HUES64 (cell line): ENCODE results near the gene RCL1.
A peak's percentile ranks its signal among the peaks of the same experiment; 100 is the strongest.
"Not testable (repeated sequence)": the region's sequence is repeated elsewhere in the genome, so short reads cannot be mapped to it uniquely, and the experiment has no call there.

Source experiments
- H3K27ac ChIP-seq: 2 replicates; pipeline ENCODE4 v1.7.0; 2013; ENCODE audit warnings: low read depth, low read length, inconsistent platforms
- H3K27me3 ChIP-seq: 2 replicates; pipeline ENCODE4 v1.6.1; 2013; ENCODE audit warnings: mild to moderate bottlenecking, low read length; ENCODE audit not compliant: insufficient read depth
- H3K36me3 ChIP-seq: 2 replicates; pipeline ENCODE4 v1.6.1; 2013; ENCODE audit warnings: mild to moderate bottlenecking, low read length; ENCODE audit not compliant: insufficient read depth
- H3K4me1 ChIP-seq: 2 replicates; pipeline ENCODE4 v1.6.1; 2013; ENCODE audit warnings: mild to moderate bottlenecking, low read length, moderate library complexity; ENCODE audit not compliant: insufficient read depth
- H3K4me3 ChIP-seq: 2 replicates; pipeline ENCODE4 v1.5.1; 2013; ENCODE audit warnings: mild to moderate bottlenecking, low read length, moderate library complexity
- H3K9ac ChIP-seq: 2 replicates; pipeline ENCODE4 v1.6.1; 2013; ENCODE audit warnings: mild to moderate bottlenecking, low read depth, low read length
- H3K9me3 ChIP-seq: 2 replicates; pipeline ENCODE4 v1.6.1; 2013; ENCODE audit warnings: low read depth, low read length; ENCODE audit not compliant: insufficient read depth
- WGBS: fragments of 150-250, 120-280 bp; methylation state at CpG from one replicate; pipeline ENCODE4 v1.1.7; 2013; ENCODE audit warnings: missing lambda C conversion rate; 5-methylcytosine and 5-hydroxymethylcytosine counted together

The RCL1 gene

GRCh38 chr9:4762108-4762885, 30.4 kb upstream of the RCL1 start:
- no peaks in the 10 kb centered on the region for H3K9me3 ChIP-seq
- 44% methylated on average over 22 of the region's 22 CpGs for WGBS
- no peaks in the 10 kb centered on the region for H3K36me3 ChIP-seq
- H3K9ac ChIP-seq = no peak overlapping the region
- H3K27ac ChIP-seq = no peak overlapping the region
- peaks cover 11% of the 10 kb centered on the region for H3K4me1 ChIP-seq
- H3K27me3 ChIP-seq = no peaks in the 10 kb centered on the region
- H3K4me3 ChIP-seq = 0 out of 2 replicates have a peak overlapping the region, but pooled peaks have one; percentile 0

- 28% methylated on average over 14 of the region's 14 CpGs for WGBS
- Histone ChIP-seq H3K4me1 (peaks cover 11% of the 10 kb centered on the region), H3K9ac (no peak overlapping the region), H3K9me3 (no peaks in the 10 kb centered on the region), H3K27me3 (no peaks in the 10 kb centered on the region), H3K27ac (no peak overlapping the region), H3K4me3 (0 out of 2 replicates have a peak overlapping the region, but pooled peaks have one; percentile 0), H3K36me3 (no peaks in the 10 kb centered on the region)
These were observed 29.7 kb upstream of the RCL1 start for GRCh38 chr9:4762886-4763541.

- H3K4me1 ChIP-seq = peaks cover 11% of the 10 kb centered on the region
- no peak overlapping the region for H3K4me3 ChIP-seq
- no peaks in the 10 kb centered on the region for H3K27me3 ChIP-seq
- H3K27ac ChIP-seq = no peak overlapping the region
- no peak overlapping the region for H3K9ac ChIP-seq
- 90% methylated on average over 2 of the region's 3 CpGs for WGBS
- no peaks in the 10 kb centered on the region for H3K36me3 ChIP-seq
- no peaks in the 10 kb centered on the region for H3K9me3 ChIP-seq
These were observed 28.7 kb upstream of the RCL1 start for GRCh38 chr9:4764033-4764432.

- H3K4me3 ChIP-seq = no peak overlapping the region
- no peak overlapping the region for H3K27ac ChIP-seq
- no peaks in the 10 kb centered on the region for H3K27me3 ChIP-seq
- no peaks in the 10 kb centered on the region for H3K9me3 ChIP-seq
- 0 out of 2 replicates have a peak, but pooled peaks cover under 1% of the 10 kb centered on the region for H3K4me1 ChIP-seq
- H3K9ac ChIP-seq = no peak overlapping the region
- H3K36me3 ChIP-seq = no peaks in the 10 kb centered on the region
These were observed 24.1 kb upstream of the RCL1 start for GRCh38 chr9:4768681-4769080.

DNA sequence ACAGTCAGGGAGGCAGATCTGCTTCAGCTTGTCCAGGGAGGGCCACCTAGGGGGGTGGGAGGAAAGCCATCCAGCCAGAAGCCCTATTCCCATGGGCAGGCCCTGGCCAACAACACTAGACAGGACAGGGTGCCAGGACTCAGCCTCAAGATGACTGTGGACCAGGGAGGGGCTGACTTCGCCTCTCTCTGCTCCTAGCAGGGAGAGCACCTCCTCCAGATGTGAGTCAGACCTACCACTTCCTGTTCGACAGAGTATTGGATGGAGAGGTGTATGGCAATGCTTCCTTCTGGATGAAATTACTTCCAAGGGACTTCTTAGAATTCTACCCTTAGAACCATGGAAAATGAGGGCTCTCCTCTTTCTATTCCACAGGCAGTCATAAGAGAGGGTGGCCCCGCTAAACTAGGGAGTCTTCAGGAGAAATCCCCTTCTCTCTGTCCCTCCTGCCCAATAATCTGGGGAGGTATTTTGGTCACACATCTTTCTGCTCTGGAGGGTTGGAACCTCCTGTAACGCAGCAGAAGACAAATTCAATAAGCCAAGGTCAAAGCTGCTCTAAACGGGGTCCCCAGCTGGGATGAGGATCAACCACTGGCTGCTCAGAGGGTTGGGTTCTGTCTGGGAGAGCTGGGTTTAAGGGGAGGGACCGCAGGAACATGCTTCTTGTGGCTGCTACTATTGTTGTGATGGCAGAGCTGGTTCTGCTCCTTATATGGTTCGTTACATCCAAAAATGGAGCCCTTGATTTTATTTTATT, 23.2 kb upstream of the RCL1 start:
- no peak overlapping the region for H3K9ac ChIP-seq
- no peaks in the 10 kb centered on the region for H3K36me3 ChIP-seq
- WGBS = 96% methylated on average over 7 of the region's 7 CpGs
- no peak overlapping the region for H3K27ac ChIP-seq
- no peak overlapping the region for H3K4me3 ChIP-seq
- H3K4me1 ChIP-seq = no peaks in the 10 kb centered on the region
- no peaks in the 10 kb centered on the region for H3K27me3 ChIP-seq
- H3K9me3 ChIP-seq = no peaks in the 10 kb centered on the region

- Histone ChIP-seq H3K27ac (no peak overlapping the region), H3K9ac (no peak overlapping the region), H3K4me1 (no peaks in the 10 kb centered on the region), H3K27me3 (no peaks in the 10 kb centered on the region), H3K4me3 (no peak overlapping the region), H3K9me3 (no peaks in the 10 kb centered on the region), H3K36me3 (no peaks in the 10 kb centered on the region)
- WGBS = 96% methylated on average over 1 of the region's 1 CpG
These were observed 21.0 kb upstream of the RCL1 start for GRCh38 chr9:4771788-4772187.

GRCh38 chr9:4774209-4774608, 18.5 kb upstream of the RCL1 start:
- no peaks in the 10 kb centered on the region for H3K9me3 ChIP-seq
- 91% methylated on average over 1 of the region's 1 CpG for WGBS
- no peak overlapping the region for H3K4me3 ChIP-seq
- H3K36me3 ChIP-seq = no peaks in the 10 kb centered on the region
- no peaks in the 10 kb centered on the region for H3K27me3 ChIP-seq
- H3K27ac ChIP-seq = no peak overlapping the region
- H3K9ac ChIP-seq = no peak overlapping the region
- H3K4me1 ChIP-seq = no peaks in the 10 kb centered on the region

- WGBS = 100% methylated on average over 1 of the region's 2 CpGs
- not testable (repeated sequence) for H3K27ac ChIP-seq, H3K27me3 ChIP-seq
These were observed 17.8 kb upstream of the RCL1 start for GRCh38 chr9:4774958-4775357.

DNA sequence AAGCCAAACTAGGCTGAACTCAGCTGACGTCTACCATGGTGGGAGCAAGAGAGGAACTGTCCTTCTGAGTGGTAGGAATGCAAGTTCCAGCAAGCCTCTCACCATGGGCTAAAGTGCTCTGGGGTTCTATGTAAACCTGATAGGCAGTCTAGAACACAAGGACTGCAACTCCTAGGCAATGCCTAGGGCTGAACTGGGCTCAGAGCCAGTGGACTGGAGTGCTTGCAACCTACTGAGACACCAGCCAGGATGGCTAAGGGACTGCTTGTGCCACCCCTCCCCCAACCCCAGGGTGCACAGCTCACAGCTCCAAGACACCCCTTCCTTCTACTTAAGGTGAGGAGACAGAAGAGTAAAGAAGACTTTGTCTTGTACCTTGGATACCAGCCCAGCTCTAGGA, 12.1 kb upstream of the RCL1 start:
- Histone ChIP-seq H3K27ac (no peak overlapping the region), H3K9me3 (no peaks in the 10 kb centered on the region), H3K4me1 (peaks cover 5% of the 10 kb centered on the region; the same call in 1 of the 2 replicates), H3K27me3 (no peaks in the 10 kb centered on the region), H3K4me3 (no peak overlapping the region), H3K36me3 (no peaks in the 10 kb centered on the region), H3K9ac (no peak overlapping the region)
- 97% methylated on average over 1 of the region's 1 CpG for WGBS

More at GRCh38 chr9:4774958-4775357, 17.8 kb upstream of the RCL1 start:
- not testable (repeated sequence) for H3K4me3 ChIP-seq, H3K9ac ChIP-seq, H3K9me3 ChIP-seq, H3K4me1 ChIP-seq, H3K36me3 ChIP-seq

- Histone ChIP-seq H3K36me3 (no peaks in the 10 kb centered on the region), H3K9ac (no peak overlapping the region), H3K9me3 (no peaks in the 10 kb centered on the region), H3K27me3 (no peaks in the 10 kb centered on the region), H3K4me3 (no peak overlapping the region), H3K4me1 (peaks cover 5% of the 10 kb centered on the region; the same call in 1 of the 2 replicates), H3K27ac (no peak overlapping the region)
- 90% methylated on average over 2 of the region's 2 CpGs for WGBS
These were observed 11.3 kb upstream of the RCL1 start for GRCh38 chr9:4781408-4781807.

DNA sequence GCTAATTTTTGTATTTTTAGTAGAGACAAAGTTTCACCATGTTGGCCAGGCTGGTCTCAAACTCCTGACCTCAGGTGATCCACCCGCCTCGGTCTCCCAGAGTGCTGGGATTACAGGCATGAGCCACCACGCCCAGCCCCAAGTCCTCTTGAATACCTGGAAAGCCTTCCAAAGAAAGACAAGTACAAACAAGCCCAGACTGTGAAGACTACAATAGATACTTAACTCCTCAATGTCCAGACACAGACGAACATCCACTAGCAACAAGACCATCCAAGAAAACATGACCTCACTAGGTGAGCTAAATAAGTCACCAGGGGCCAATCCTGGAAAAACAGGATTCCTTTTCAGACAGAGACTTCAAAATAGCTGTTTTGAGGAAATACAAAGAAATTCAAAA, 9.6 kb upstream of the RCL1 start:
- H3K27ac ChIP-seq, H3K4me3 ChIP-seq, H3K9me3 ChIP-seq, H3K4me1 ChIP-seq, H3K9ac ChIP-seq, H3K36me3 ChIP-seq, H3K27me3 ChIP-seq: not testable (repeated sequence)
- 89% methylated on average over 4 of the region's 4 CpGs for WGBS
